Hypothalamus (tissue), 51 donors: ENCODE results near the gene CYSLTR1.
"Not testable (repeated sequence)": the region's sequence is repeated elsewhere in the genome, so short reads cannot be mapped to it uniquely, and the experiment has no call there.

Experiments
- DNase-seq, 51 donors: peaks; one replicate each; lab custom pipeline; 2025; lab: John Stamatoyannopoulos, UW

The CYSLTR1 gene

GRCh38 chrX:78226047-78226446 is 101.4 kb downstream of the CYSLTR1 start:
- not testable (repeated sequence) for DNase-seq
